Dedifferentiated amniotic fluid mesenchymal stem cell (primary cell): ENCODE results near the gene MAPKAPK2.

ENCODE experiments used
- DNase-seq: peaks from one replicate; pipeline ENCODE4 v3.0.0-alpha.2; 2016; ENCODE audit errors: extremely low spot score

Gene MAPKAPK2

DNA sequence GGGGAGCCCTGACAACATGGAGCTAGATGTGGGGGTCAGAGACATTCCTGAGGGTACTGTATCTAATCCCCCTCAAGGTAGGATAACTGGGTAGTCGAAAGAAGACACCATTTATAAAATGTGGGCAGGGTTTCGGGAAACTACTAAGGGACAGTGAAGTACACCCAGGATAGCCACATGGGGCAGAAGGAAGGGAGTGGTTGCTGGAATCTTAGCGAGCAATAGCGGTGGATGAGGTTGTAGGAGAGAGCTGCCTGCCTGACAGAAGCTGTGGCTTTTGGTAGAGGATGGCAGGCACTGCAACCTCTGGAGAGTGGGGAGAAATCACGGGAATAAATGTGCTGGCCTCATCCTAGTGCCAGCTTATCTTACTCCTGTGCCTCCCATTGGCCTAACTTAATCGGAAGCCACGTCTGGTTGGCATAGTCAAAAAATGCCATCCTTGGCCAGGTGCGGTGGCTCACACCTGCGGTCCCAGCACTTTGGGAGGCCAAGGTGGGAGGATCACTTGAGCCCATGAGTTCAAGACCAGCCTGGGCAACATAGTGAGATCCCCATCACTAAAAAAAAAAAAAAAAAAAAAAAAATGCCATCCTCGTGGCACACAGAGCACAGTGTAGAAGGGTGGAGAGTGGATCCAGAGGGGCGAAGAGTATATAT is 23.4 kb upstream of the MAPKAPK2 start:
- no peak for DNase-seq

DNA sequence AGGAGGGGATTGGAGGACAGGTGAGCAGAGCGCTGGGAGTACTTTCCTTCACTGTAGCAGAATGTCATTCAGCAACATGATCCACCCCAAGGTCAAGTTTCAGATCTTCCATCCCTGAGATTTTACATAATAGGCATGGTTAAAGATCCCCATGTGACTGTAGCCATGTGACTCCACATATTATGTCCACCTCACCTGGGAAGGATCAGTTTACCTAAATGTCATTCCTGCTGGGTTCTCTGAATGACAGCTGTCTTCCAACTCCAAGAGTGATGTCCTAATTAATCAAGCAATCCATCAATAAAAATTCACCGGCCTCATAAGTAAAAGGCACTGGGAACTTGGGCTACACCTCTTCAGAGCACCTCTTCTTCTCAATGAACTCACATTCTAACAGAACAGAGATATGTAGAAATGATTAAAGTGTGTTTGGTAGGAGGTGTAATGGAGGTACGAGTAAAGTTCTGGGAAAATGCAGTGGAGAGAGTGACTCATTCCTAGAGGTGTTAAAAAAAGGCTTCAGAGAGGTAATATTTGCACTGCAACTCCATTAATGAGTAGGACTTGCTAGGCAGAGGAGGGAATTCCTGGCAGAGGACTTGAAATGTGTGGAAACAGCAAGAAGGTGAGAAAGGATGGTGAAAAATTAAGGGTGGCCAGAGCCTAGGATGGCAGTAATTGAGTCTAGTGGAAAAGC is 22.2 kb upstream of the MAPKAPK2 start:
- no peak for DNase-seq

DNA sequence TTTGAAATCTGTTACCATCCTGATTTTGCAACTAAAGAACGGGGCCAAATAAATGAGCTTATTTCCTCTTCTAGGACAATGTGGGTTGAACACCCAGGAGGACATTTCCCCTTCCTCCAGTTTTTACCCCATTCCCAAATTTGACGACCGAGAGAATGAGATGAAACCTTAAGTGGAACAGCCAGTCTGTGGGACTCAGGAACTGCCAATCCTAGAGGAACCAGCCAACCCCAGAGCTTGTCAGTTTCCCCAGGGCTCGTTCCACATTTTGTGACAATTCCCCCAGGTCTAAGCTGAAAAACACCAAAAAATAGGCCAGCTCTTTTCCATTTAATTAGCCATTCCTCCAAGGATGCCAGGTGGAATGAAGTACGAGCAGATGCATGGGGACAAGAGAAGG is 21.3 kb upstream of the MAPKAPK2 start:
- no peak for DNase-seq

DNA sequence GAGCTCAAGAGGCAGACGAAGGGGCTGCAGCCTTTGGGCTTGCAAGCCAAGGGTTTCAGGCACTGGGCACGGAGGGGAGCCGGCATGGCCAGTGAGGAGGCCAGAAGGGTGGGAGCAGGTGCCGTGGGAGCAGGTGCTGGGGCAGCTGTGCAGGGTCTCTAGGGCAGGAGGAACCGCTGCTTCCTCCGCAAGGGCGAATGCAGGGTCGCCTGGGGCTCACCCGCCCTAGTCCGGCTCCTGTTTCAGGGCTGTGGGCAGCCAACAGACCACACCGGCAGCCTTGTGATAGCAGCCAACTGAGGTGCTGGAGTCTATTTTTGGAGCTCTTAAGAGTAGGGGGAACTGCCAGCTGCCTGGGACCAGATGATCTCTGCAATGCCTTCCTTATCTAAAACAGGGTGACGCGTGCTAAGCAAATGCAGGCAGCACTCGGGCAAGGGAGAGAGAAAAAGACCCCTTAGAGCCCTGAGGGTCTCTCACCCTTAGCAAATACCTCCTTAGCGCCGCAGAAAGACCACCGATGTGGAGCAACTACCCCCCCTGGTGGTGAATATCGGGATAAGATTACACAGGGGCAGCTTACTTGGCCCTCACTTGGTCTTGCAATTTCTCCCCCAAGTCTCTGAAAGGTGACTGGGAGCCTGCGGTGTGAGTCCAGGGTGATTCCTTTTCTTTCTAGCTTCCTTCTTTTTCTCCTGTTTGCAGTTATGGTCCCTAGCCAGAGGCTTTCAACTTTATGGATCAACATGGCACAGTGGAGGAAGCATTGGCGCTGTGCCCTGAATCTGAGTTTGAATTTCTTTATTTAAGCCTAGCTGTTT is 20.7 kb upstream of the MAPKAPK2 start:
- DNase-seq, result peak; percentile 51

DNA sequence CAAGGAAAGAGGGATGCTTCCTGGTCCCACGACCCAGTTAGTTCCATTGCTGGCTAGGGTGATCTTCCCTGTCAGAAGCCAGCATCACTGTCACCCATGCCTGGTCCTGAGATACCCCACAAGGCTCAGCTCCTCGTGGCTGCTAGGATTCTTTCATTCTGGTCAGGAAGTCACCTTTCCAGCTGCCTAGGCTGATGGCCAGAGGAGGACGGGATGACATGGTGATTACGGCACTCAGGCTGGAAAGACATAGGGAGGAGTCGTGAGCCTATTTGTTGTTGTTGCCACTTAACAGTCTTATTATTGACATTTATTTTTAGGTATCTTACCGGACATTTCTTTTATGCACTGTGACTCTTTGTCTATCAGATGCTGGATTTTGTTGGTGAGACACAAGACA is 20.0 kb upstream of the MAPKAPK2 start:
- no peak for DNase-seq

DNA sequence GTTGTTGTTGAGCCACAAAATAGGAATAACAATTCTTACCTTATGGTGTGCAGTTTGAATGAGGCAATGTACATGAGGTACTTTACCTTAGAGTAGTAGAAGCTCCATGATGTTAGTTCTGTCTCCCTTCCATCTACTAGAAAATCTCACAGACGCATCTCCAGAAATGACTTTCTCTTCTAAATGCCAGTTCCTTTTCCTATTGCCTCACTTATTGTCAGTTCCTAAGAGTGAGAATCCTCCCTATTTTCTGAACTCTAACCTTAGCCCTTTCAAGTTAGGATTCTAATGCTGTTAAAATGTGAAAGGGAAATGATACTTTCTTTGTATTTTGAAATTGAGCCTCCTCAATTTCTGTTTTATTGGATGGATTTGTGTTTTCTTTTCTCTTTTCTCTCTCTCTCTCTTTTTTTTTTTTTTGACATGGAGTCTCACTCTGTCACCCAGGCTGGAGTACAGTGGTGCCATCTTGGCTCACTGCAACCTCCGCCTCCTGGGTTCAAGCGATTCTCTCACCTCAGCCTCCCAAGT is 18.6 kb upstream of the MAPKAPK2 start:
- no peak for DNase-seq

DNA sequence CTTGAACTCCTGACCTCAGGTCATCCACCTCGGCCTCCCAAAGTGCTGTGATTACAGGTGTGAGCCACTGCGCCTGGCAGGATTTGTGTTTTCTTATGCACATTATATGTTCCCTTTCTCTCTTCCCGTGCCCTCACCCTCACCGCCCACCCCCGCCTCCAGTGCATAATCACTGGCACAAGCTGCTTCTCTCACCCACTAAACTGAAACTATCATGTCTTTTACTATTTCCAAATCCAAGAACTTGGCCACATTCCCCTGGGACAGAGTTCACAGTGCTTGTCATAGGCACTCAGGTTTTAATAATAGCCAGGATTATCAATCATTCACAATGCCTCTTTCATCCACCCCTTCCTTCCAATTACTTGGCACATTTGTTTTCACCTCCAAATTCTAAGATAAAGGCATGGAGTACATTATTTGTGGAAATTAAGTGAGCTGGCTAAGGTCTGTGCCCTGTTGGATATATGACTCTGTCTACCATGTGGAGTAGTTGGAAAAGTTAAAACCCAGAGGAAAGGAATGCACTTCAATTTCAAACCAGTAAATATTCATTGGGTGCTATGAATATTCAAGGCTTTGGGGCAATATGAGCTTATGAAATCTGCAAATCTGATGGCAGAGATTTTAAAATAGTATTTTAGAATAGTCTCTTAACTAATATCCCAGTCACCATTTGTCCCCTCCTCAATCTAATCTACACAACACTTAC is 17.6 kb upstream of the MAPKAPK2 start:
- DNase-seq, result no peak

DNA sequence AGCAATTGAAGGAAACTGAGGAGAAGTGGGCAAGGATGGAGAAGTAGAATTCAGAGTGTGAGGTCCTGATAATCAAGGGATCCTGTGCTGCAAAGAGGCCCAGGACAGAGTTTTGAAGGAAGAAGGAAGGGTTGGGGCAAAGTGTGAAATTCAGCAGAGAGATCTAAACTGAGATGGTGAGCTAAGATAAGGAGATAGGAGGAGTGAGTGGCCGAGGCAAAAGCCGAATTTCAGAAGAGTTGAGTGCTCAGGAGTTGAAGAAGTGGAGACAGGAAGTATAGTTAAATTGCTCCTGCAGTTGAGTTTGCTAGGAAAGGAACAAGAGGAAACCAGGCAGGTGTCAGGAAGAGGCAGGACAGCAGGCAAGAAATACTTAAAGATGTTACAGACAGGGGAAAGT is 16.4 kb upstream of the MAPKAPK2 start:
- no peak for DNase-seq

DNA sequence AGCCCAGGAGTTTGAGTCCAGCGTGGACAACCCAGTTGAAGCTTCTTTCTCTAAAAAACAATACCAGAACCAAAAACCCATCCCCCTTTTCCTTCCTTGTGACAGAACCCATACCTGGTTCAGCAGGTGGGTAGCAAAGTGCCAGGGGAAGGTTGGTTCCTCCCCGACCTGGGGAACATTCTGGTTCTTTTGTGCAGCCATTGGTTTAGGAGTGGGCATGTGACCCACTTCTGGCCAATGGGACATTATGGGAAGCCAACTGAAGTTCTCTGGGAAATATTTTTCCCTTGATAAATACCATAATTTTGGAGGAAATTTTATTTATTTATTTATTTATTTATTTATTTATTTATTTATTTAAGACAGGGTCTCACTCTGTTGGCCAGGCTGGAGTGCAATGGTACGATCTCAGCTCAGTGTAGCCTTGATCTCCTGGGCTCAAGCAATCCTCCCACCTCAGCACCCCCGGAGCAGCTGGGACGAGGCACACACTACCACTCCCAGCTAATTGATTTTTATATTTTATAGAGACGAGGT is 15.8 kb upstream of the MAPKAPK2 start:
- no peak for DNase-seq

DNA sequence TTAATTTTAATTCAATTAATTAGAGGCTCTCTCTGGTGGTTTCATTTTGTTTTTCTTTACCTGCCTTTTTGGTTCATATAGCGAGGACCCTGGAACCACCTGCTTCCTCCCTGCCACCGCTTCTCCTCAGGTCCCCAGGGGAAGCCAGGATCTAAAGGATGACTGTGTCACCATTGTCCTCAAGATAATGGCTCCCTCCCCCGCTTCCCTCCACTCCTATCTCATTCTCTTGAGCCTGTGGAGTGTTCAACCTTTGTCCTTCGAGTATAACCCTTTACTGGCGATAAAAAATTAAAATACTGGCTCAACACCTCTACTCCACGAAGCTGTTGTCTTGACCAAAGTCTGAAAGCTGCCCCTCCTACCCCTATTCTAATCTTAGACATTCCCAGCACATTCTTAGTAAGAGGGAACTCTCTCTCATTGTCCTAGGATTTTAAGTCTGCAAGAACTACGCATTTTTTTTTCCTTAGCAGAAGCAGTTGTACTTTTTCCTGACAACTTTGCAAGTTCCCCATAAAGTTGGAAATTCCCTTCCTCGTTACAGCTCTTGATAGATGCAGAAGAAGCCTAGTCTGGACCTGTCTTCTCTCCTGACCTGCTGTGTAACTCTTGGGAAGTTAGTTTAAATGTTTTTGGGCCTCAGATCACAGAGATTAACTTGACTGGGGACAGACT is 12.6 kb upstream of the MAPKAPK2 start:
- DNase-seq, result no peak

DNA sequence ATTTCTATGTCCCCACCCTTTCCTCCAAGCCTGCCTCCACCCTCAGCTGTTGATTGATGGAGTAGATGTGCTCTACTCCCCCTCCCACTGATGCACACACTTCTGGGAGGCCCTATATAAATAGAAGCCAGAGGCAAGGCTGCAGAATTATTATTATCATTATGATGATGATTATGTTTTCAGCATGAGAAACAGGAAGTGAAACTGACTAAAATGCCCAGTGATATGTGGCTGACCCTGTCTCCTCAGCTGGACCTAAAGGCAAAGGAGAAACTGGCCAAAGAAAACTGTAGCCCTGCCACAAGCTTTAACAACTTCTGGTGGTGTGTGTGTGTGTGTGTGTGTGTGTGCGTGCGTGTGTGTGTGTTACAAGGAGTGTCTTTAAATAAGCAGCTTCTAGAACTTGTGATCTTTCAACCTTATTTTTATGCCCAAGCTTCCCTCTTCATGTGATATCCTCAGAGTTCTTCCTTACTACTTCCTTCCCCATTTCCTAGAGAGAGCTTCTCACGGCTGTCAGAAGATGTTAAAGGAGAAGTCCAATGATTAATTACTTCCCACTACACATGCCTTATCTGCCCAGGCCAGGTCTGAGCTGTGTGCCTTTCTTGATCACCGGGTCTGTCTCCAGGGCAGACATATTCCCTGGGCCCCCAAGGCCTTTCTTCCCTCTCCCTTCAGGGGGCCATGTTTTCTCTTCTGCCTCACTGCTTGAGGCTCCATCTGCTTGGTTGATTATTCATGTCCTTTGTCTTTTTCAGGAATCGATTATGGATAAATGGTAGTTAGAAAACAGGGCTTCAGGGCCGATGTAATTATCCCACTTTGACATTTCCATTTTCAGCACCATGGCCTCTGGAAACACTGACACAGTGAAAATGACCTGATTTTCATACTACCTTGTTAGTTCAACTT is 11.6 kb upstream of the MAPKAPK2 start:
- DNase-seq, result no peak

DNA sequence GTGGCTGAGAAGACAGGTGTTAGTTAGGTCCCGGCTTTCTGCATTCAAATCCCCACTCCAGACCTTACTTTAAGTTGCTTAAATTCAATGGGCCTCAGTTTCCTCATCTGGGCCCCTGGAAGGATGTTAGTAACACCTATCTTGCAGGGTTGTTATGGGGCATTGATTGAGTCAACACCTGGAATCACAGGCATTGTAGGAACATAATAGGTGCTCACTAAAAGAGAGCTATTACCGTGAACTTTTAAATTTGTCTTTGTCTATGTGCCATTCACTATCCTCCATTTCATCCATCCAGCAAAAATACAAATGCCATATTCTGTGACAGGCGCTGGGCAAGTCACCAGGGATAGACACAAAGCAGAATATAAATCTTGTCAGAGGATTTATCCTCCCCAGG is 10.5 kb upstream of the MAPKAPK2 start:
- no peak for DNase-seq

DNA sequence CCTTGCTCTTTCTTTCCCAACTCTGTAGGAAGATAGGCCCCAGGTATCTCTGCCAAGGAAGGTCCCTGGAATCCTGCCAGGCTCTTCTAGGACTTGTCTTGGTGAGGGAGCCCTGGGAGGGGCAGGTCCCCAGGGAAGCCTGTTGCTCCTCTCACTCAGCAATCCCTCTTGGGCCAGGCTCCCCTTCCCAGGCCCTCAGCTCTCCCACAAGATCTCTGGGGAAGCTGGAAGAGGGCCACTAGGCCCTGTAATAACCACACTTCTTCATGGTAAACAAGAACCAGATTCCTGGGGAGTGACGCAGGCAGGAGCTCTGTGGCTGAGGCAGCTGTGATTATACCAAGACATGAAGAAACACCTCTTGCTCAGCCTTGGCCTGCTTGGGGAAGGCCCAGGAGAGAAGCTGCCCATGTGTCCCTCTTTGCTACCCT is 9.9 kb upstream of the MAPKAPK2 start:
- DNase-seq, result peak; percentile 97

DNA sequence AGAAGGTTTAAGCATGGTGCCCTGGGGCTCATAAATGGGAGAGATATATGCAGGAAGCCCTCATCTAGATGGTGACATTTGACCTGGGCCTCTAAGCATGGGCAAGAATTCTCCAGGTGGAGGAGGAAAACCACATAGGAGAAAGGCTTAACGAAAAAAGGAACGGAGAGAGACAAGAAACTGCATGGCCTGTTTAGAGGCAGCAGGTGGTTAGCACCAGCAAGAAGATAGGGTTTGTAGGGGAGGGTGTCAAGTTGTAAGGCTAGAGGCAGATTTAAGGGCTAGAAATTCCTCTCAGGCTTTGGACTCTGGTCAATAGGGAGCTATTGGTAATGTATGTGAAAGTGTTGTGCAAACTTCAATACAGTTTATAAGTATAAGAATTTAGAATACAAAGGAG is 8.2 kb upstream of the MAPKAPK2 start:
- no peak for DNase-seq

DNA sequence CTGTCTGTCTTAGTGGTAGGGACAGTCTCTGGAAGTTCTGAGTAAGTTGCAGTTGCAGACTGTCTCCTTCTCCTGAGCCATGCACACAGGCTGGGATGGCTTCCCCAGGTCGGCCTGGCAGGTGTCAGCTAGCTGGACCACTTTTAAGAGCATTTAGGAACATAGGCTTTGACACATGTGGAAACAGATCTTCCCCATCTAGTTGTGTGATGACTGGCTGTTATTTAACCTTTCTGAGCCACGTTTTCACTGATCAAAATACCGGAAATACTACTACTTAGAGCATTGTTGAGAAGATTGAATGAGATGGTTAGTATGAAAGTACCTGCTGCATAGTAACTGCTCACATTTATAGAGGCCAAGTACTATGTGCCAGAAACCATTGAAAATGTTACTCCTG is 6.2 kb upstream of the MAPKAPK2 start:
- DNase-seq, result no peak

DNA sequence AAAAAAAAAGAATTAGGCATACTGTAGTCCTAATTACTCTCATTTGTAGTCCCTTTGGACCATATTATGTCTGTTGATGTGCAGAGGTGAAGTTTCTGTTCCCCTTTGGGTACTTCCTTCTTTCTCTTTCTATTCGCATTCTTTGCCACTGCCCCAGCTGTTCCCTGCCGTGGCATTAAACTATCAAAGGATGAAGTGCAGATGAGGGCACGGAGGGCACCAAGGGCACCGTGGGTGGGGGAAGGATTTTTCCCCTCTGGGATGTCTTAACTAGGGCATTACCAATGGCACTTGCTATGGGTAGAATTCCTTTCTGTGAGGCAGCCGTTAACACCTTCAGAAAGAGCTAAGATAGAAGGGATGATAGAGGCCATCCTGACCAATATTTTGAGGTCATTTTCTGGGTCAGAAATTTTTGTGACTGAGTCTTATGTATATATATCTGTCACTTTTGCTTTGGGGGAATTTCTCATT is 4.9 kb upstream of the MAPKAPK2 start:
- DNase-seq, result no peak

DNA sequence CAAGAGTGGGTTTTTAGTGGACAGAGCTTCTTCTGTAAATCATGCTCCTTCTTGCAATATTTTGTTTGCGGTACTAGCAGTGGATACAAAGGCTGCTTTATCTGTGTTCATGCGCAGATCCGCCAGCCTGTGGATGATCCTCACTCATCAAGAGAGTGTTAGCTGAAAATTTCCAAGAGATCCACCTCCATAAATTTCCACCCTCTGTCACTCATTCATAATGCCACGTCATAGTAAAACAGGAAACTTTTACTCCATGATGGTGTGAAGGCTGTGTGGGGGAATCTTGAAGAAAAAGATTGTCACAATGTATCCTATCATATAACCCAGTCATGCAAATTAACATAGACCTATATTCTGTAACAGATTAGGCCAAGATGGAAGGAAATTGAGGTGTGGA is 4.4 kb upstream of the MAPKAPK2 start:
- DNase-seq, result no peak

DNA sequence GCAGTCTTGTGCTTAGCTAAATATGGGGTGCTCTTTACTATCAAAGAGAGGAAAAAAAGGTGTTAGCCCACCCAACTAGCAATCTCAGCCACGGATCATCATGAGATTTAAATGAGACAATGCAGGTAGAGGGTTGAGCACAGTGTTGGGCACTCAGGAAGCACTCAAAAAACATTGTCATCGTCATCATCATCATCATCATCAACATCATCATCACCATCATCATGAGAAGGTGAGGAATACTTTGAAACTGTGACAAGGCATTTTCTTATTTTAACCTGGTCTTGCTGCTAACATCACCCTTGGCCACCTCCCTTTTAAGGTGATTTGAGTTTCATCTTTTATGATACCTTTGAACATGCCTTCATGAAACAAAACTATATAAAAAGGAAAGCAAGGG is 3.3 kb upstream of the MAPKAPK2 start:
- DNase-seq, result no peak

DNA sequence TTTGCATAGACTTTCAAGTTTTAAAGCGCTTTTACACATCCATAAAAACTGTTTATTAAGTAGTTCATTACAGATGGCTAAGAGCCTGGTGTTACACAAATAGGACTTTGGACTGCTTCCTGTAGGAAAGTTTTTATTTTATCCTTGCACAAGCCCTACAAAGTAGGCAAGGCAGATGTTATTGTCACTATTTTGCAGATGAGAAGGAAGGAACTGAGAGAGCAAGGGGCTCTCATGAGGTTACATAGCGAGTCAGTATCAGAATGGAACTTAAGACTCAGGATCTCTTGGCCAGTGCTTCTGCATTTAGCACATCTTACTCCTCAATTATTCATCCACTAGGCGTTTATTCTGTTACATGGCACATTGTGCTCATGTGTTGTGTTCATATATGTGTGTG is 2.6 kb upstream of the MAPKAPK2 start:
- DNase-seq, result no peak

DNA sequence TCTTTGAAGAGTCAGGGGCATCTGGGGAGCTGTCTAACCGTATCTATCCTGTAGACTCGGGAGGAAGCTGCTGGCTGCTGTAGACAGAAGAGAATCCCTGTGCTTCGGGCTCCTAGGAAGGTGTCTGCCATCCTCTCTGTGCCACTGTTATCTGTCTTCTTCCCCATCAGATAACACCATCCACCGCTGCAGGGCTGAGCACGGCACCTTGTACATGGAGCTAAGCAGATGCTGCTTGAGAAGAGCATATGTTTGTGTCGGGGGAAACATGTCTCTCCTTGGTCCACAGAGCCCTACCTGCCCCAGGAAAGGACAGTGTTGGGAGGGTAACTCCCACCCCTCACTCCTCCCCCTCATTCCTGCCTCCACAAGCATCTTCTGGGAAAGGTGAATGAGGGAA is 1.4 kb upstream of the MAPKAPK2 start:
- DNase-seq, result no peak
